A673 (cell line): ENCODE data around the gene TNFRSF11A. TPM values are rescaled to one million over a fixed set of nuclear protein-coding genes. Genes with fewer than 3 reads are reported as not detected.

ENCODE experiments used
- BruUV-seq: library from RNA; stranded (reverse); fragments of 400-500 nt; replicated peaks from 2 replicates; lab custom pipeline; 2021; lab: Mats Ljungman, UMichigan
- CTCF ChIA-PET: fragments of 300-600 bp; sonication (Branson Sonifier 250); formaldehyde crosslinking; loops from one replicate; lab custom pipeline; 2022; ENCODE audit warnings: antibody characterized with exemption; lab: Charles Lee
- POLR2A ChIA-PET: fragments of 300-600 bp; sonication (Branson Sonifier 250); formaldehyde crosslinking; loops from one replicate; lab custom pipeline; 2022; ENCODE audit warnings: antibody characterized with exemption; ENCODE audit not compliant: low non-redundant PET; lab: Charles Lee
- DNase-seq: peaks from one replicate; pipeline ENCODE4 v3.0.0-alpha.2; 2015; ENCODE audit warnings: low spot score
- H3K27ac ChIP-seq: fragments of 200-600 bp; sonication (generic); 2 replicates; pipeline ENCODE4 v1.5.1; 2016; ENCODE audit warnings: mixed run types, low read depth, mild to moderate bottlenecking, mixed read lengths, antibody characterized with exemption, low read length; ENCODE audit not compliant: poor library complexity, severe bottlenecking
- H3K27me3 ChIP-seq: fragments of 200-600 bp; sonication (generic); replicated peaks from 2 replicates; pipeline ENCODE4 v1.6.1; 2017; ENCODE audit warnings: mixed run types, low read depth, mild to moderate bottlenecking, mixed read lengths, antibody characterized with exemption, low read length; ENCODE audit not compliant: insufficient read depth, poor library complexity
- H3K36me3 ChIP-seq: fragments of 200-600 bp; sonication (generic); 2 replicates; pipeline ENCODE4 v1.6.1; 2016; ENCODE audit warnings: mixed run types, mild to moderate bottlenecking, mixed read lengths, antibody characterized with exemption, low read length; ENCODE audit not compliant: insufficient read depth, poor library complexity, severe bottlenecking
- H3K4me1 ChIP-seq: fragments of 200-600 bp; sonication (generic); 2 replicates; pipeline ENCODE4 v1.6.1; 2017; ENCODE audit warnings: mixed run types, mild to moderate bottlenecking, mixed read lengths, antibody characterized with exemption, low read length; ENCODE audit not compliant: insufficient read depth, poor library complexity, severe bottlenecking
- H3K4me3 ChIP-seq: fragments of 200-600 bp; sonication (generic); 2 replicates; pipeline ENCODE4 v1.5.1; 2016; ENCODE audit warnings: low read depth, mixed run types, mild to moderate bottlenecking, mixed read lengths, low read length; ENCODE audit not compliant: poor library complexity, severe bottlenecking
- H3K9me3 ChIP-seq: fragments of 200-600 bp; sonication (generic); 2 replicates; pipeline ENCODE4 v1.6.1; 2016; ENCODE audit warnings: mixed run types, low read depth, mild to moderate bottlenecking, mixed read lengths, antibody characterized with exemption, low read length; ENCODE audit not compliant: poor library complexity, severe bottlenecking
- CTCF ChIP-seq: fragments of 300-800, 200-600 bp; sonication (generic); conservative IDR thresholded peaks from 2 replicates; pipeline ENCODE4 v1.5.1; 2017; ENCODE audit warnings: low read depth, mild to moderate bottlenecking, antibody characterized with exemption, low read length, moderate library complexity, mixed read lengths
- EZH2 ChIP-seq: fragments of 200-600 bp; sonication (generic); IDR thresholded peaks from 2 replicates; pipeline ENCODE4 v1.6.1; 2017; ENCODE audit warnings: borderline replicate concordance, low read depth, mild to moderate bottlenecking, mixed read lengths, antibody characterized with exemption, low read length; ENCODE audit not compliant: poor library complexity, severe bottlenecking
- intact Hi-C: fragments of 100-400 bp; cut with micrococcal nuclease; formaldehyde crosslinking; loops from one replicate; pipeline ENCODE4 v1.10.0; 2022; ENCODE audit not compliant: unreplicated experiment
- total RNA-seq: library from RNA; stranded (reverse); gene quantifications from 2 replicates; pipeline ENCODE4 v1.2.3, GENCODE V29; 2021

Gene TNFRSF11A
- total RNA-seq, 1 experiment from 2014 or later = 0.37 TPM

DNA sequence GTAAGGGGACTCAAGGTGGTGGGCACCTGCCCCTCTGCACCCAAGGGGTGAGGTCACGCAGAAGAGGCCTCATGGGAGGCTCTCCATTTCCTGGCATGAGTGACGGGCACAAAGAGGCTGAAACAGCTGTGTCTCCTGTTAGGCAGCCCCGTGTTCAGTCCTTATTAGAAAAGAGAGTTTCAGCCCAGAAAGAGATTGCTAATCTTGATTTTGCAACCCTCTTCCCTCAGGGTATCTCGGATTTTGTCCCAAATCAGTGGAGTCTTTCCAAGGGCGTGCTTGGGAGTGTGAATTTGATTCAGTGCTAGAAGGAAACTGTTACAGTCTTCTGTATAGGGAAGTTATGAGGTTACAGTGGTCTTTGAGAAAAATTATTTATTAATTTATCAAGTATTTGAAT is 10.4 kb downstream of the TNFRSF11A start:
- ChIA-PET POLR2A (no interaction called here), CTCF (no interaction called here)
- no peak for TF ChIP-seq CTCF
- TF ChIP-seq EZH2 = no peak
- Histone ChIP-seq H3K4me3 (no peak overlapping the region), H3K36me3 (no peaks in the 10 kb centered on the region), H3K4me1 (no peaks in the 10 kb centered on the region), H3K27me3 (no peaks in the 10 kb centered on the region), H3K27ac (no peak overlapping the region), H3K9me3 (no peaks in the 10 kb centered on the region)
- BruUV-seq = no TSS peak
- intact Hi-C loops = no loop called here
- DNase-seq = no peak

GRCh38 chr18:62336618-62337017 is 11.5 kb downstream of the TNFRSF11A start:
- H3K36me3 ChIP-seq = no peaks in the 10 kb centered on the region
- H3K27me3 ChIP-seq = no peaks in the 10 kb centered on the region
- H3K4me1 ChIP-seq = no peaks in the 10 kb centered on the region
- BruUV-seq = no TSS peak
- ChIA-PET CTCF (no interaction called here), POLR2A (no interaction called here)
- DNase-seq = no peak
- no peak overlapping the region for H3K4me3 ChIP-seq
- H3K27ac ChIP-seq = no peak overlapping the region
- H3K9me3 ChIP-seq = no peaks in the 10 kb centered on the region
- TF ChIP-seq CTCF (no peak), EZH2 (no peak)
- intact Hi-C loops = no loop called here

DNA sequence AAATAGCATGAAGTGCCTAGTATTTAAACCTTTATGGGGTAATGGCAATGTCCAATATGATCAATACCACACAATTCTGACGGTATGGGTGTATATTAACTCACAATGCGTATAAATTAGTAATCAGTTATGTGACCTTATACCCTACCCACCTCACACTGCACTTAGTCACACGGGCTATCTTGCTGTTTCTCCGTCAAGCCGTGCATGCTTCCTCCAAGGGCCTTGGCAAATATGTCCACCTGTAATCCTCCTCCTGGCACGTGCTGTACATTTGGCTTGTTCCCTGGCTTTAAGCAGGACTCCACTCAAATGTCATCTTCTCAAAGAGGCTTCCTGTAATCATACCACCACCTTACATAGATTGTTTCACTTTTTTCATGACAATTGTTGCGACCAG is 12.2 kb downstream of the TNFRSF11A start:
- no peaks in the 10 kb centered on the region for H3K4me1 ChIP-seq
- ChIA-PET CTCF (no interaction called here), POLR2A (no interaction called here)
- intact Hi-C loops = no loop called here
- H3K9me3 ChIP-seq = no peaks in the 10 kb centered on the region
- TF ChIP-seq EZH2 (no peak), CTCF (no peak)
- no peak for DNase-seq
- no peak overlapping the region for H3K4me3 ChIP-seq
- no TSS peak for BruUV-seq
- H3K36me3 ChIP-seq = no peaks in the 10 kb centered on the region
- no peaks in the 10 kb centered on the region for H3K27me3 ChIP-seq
- no peak overlapping the region for H3K27ac ChIP-seq
